NCI-H446 treated with DMSO at 0.1 percent for 48 hours (cell line): ENCODE measurements around the gene FURIN.
A peak's percentile ranks its signal among the peaks of the same experiment; 100 is the strongest.
"Not testable (repeated sequence)": the region's sequence is repeated elsewhere in the genome, so short reads cannot be mapped to it uniquely, and the experiment has no call there.

Experiments used
- DNase-seq: peaks from one replicate; lab custom pipeline; 2025; lab: John Stamatoyannopoulos, UW

The FURIN gene

DNA sequence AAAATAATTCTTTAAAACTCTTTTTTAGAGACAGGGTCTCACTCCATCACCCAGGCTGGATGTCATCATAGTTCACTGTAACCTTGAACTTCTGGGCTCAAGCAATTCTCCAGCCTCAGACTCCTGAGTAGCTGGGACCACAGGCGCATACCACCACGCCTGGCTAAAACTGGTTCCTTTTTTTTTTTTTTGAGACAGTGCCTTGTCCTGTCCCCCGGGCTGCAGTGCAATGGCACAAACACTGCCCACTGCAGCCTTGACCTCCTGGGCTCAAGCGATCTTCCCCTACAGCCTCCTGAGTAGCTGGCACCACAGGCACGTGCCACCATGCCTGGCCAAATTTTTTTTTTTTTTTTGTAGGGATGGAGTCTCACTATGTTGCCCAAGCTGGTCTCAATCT, 23.7 kb upstream of the FURIN start:
- DNase-seq: no peak

DNA sequence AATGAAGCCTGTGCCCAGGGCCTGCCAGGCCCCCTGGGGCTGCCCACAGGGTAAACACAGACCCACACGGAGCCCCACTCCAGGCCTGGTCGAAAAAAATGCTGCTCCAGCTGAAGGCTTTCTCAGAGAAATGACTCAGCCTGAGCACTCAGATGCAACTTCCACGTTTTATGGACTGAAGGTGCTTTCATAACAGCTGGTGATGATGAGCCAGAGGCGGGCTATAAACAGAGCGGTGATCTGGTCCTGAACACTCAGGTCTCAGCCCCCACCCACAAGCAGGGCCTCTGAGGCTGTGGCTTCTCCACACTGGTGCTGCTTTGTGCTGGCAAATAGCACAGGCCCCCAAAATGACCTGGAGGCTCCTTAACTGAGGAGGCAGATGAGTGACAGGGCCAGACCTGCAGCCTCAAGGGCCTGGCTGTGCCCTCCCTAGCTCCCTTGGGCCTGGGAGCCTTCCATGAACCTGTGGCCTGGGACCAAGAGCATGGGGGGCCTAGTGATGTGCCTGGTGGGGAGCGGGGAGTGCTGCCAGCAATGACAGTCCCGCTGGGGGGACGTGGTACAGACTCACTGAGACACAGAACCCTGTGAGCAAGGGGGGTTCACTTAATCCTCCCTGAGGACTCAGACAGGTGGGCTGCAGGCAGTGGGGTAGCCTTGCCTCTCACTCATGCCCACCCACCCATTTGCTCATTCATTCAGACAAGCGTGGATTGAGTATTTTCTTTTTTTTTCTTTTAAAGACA, 23.0 kb upstream of the FURIN start:
- peak; percentile 8 for DNase-seq

DNA sequence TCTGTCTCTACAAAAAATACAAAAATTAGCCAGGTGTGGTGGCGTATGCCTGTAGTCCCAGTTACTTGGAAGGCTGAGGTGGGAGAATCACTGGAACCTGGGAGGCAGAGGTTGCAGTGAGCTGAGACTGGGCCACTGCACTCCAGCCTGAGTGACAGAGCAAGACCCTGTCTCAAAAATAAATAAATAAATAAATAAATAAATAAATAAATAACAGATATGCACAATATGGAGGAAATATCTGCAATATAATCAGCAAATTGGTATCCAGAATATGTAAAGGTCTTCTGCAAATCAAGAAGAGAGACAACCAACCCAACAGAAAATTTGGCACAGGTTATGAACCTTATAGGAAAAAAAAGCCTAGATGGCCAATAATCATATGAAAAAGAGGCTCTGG, 19.0 kb upstream of the FURIN start:
- DNase-seq: not testable (repeated sequence)

DNA sequence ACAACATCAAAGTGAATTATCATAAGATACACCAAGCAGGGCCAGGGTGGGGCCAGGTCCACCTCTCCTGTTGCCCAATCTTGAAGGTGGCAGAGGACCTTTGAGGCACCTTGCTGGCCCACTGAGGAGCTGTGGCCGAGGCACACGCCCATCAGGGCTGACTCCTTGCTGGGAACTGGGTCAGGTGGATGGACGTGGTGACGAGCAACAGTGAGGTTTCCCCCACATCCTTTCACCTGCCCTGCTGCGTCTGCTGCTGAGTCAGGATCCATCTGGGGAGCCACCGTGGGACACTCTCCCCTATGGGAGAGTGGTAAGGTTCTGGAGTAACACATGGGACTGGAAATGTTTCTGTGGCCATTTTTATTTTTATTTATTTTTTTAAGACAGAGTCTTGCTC, 17.3 kb upstream of the FURIN start:
- no peak for DNase-seq

DNA sequence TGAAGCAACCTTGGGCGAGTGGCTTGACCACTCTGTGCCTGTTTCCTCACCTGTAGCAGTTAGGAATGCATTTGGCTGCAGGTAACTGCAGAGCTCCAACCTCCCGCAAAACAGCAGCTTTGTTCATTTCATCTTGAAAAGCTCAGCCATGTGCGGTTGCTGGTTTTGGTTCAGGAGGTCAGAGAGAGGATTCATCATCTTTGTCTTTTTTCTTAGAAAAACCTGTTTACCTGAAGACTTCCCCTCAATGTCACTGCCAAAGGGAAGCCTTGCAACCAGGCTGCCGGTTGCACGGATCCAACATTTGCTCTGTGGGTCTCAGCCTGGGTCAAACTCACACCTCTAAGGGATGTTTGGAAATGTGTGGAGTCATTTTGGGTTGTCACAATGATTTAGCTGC, 16.4 kb upstream of the FURIN start:
- no peak for DNase-seq

DNA sequence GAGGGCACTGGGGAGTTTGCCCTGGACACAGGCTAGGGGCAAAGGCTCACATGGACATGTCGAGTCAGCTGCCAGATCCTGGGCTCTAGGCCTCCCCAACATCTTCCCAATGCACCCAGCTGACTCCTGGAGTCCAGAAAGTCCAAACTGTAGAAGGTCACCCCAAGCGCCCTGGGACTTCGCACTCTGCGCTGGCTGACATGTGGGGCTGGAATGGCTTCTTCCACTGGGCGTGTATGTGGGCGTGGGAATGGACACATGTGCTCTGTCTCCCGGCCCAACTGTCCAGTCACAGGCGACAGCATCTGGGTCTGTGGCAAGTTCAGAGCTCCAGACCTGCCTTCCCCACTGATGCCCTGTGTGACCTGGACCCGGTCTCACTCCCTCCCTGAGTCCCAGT, 13.2 kb upstream of the FURIN start:
- no peak for DNase-seq

DNA sequence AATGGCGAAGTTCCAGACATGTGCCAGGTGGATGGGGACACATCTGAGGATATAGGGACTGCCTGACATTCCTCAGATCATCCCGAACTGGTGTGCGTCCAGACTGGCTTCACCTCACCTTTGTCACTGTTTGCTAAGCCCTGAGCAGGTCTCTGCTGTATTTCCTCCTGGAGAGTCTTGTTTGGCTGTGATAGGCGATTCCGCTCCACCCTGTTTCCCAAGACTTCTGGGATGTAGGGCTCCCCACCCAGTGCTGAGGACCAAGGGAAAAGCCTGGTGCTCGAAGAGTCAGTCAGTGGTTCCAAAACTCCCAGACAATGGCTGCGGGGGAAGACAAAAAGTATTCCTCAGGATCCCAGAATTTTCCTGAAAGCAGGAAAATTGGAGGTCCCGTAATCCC, 11.1 kb upstream of the FURIN start:
- DNase-seq: no peak

DNA sequence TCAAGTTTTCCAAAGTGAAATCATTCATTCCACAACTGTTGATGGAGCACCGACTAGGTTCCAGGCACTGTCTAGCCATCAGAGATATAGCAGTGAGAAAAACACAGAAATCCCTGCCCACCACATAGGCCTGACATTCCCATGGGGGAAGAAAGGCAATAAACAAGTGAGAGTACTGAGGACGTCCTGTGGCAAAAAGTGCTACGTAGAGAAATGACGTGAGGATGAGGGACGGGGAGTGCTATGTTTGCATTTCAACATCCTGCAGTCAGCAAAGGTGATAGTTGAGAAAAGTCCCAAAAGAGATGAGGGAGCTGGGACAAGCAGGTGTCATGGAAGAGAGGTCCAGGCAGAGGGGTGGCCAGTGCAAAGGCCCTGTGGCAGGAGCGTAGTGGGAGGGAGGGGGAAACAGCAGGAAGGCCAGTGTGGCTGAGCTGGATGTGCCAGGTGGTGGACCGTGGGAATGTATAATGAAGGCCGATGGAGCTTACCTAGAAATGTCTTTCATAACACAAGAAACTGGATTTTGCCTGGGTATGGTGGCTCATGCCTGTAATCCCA, 10.4 kb upstream of the FURIN start:
- no peak for DNase-seq

DNA sequence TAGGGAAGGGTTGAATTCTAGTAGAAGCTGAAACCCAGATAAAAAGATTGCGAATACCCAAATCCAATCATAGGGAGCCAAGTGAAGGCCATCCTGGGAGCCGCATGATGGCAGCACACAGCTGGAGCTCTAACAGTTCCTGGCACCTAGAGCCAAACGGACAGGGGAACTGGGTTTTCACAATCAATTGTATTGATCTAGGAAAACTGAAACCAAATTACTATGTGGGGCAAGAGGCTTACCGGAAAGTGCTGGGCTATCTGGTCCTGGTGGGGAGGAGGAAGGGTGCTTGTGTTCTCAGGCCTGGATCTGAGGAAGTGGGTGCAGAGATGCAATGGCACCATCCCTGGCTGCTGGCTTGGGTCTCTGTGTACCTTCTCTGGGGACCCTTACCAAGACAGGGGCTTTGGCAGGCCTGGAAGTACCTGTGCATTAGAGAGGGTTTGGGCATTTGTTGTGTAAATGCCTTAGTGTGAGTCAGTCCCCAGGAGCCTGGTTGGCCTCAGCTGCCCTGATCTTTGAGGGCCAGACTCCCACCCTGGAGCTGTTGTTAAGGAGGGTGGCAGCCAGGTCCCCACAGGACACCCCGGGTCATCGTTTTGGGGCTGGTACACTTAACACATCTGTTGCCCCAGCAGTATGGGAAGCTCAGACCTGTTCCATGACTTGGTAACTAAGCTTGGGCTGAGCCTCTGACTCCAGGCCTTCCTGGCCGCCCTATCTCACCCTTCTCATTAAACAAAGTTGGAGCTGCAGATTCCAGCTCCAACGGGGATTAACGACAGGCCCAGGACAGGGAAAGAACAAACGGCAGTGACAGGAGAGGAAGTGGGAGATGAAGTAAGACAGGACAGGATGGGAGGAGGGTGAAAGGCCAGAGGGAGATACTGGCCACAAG, 8.9 kb upstream of the FURIN start:
- DNase-seq: no peak

DNA sequence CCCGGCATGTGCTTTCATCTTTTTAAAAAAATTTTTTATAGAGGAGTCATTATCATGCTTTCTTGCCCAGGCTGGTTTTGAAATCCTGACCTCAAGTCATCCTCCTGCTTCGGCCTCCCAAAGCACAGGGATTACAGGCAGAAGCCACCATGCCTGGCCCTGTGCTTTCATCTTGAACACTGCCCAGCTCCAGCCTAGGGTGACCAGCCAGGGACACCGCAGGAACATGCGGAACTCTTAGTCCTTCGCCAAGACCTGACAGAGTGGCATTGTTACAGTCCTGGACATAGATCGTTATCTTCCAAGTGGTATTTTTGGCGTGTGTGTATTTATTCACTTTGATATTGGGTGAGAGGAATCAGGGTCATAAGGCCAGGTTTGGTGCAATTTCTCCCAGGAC, 7.9 kb upstream of the FURIN start:
- no peak for DNase-seq

DNA sequence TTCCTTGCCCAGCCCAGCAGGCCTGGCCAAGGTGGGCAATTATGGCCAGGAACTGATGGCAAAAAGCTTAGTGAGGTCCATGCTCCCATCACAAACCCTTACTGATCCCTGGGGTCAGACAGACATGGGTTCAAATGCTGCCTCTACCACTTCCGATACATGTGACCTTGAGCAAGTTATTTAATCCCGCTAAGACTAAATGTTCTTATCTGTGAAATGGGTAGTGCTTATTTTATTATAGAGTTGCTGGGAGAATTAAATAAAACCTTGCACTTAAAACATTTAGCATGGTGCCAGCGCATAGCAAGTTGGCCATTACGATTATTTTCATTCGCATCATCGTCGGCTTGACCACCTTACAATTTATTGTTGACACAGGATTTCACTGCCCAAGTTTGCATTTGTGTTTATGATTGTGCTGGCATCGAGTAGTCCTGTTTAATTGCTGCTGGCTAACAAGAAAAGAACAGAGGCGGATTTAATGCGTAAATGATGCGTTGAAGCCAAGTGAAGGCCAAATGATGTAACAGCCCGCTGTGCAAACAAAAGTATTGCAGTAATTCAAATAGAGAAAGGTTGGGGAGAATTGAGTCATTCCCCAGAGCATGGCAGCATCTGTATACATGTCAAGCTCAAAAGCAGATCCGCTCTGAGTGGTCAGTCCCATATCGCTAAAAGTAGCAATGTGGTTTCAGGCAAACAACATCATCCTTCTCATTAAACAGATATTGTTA, 7.3 kb upstream of the FURIN start:
- peak; percentile 62 for DNase-seq

DNA sequence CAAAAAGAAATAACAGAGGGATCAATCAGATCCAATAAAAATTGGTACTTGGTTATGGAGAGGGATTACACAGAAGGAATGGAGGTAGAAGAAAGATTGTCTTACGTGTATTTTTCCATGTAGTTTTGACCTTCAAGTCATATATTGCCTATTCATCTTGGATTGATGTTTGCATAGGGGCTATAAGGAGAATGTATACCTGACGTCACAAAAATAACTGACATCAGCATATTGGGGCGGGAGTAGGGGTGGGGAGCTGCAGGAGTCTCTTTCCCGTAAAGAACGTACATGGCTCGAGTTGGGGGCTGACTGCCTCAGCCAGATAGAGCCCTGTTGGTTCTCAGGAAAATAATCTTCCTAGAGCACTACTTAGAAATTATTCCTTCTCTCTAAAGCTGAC, 5.9 kb upstream of the FURIN start:
- no peak for DNase-seq

DNA sequence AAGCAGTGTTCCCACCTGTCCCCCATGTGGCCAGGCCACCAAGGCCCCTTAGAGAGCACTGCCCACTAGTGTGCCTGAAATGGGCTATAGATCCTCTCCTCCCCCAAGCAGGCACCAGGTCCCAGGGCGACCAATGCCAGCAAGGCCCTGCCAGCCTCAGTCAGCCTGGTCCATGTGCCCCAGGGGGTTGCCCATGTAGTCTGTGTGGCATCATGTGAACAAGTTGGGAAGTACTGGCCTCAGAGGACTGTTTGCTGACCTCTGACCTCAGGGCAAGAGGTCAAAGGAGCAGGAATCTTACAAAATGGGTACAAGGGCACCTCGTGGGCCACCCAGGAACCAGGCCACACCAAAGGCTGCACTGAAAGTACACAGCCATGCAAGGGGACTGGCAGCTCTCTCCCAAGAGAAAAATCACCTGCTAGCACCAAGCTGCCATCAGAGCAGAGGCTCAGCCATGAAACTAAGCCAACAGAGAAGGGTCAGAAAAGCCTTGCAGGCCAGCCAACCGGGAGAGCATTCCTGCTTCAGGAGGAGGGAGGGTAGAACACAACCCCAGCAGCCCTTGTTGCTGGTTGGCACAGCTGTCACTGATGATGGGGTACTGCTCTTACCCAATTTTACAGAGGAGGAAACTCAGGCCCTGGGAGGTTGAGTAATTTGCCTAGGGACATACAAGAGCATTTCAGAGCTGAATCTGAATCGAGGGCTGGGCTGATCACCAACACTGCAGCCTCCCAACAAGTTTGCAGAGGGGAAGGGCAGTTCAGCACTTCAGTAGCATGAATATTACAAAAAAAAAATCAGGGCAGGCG, 5.2 kb upstream of the FURIN start:
- DNase-seq: no peak

DNA sequence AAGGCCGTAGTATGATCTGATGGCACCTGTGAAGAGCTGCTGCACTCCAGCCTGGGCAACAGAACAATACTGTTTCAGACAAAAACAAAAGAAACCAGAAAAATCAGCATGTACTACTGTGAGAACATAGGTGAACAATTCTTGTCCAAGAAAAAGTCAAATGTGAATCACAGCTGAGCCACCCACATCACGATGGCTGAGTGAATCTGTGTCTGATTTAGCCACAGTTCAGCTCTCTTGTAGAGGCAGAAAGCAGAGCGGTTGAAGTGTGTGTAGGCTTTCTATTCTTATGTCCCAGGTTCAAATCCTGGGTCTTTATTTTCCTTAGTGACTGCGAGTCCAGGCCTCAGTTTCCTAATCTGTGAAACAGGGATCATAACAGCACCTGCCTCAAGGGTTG, 4.4 kb upstream of the FURIN start:
- DNase-seq: no peak

DNA sequence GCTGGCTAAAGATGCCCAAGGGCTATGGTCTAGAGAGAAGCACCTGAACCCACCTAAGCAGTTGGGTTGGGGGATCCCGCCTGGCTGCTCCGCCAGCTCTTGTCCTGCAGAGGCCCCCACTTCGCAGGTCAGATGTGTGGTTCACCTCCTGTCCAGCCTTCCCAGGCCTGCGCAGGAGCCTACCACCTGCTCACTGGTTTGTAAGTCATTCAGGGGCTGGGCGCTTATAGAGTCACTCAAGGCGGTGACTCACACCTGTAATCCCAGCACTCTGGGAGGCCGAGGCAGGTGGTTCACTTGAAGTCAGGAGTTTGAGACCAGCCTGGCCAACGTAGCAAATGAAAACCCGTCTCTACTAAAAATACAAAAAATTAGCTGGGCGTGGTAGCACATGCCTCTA, 3.9 kb upstream of the FURIN start:
- no peak for DNase-seq

DNA sequence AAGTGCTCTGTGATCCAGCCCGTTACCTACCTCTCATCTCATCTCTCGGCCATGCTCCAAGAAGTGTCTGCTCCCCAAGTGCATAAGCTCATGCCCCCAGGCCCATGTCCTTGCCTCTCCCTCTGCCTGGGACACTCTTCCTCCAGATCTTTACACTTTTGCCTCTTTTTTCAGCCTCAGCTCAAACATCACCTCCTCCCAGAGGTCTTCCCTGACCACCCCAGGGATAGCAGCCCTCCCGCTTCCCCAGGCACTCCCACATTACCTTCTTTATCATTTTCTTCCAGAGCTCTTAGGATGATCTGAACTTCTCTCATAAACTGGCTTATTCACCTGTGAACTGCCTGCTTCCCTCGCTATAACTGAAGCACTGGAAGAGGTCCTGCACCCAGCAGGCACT, 2.7 kb upstream of the FURIN start:
- DNase-seq: no peak

DNA sequence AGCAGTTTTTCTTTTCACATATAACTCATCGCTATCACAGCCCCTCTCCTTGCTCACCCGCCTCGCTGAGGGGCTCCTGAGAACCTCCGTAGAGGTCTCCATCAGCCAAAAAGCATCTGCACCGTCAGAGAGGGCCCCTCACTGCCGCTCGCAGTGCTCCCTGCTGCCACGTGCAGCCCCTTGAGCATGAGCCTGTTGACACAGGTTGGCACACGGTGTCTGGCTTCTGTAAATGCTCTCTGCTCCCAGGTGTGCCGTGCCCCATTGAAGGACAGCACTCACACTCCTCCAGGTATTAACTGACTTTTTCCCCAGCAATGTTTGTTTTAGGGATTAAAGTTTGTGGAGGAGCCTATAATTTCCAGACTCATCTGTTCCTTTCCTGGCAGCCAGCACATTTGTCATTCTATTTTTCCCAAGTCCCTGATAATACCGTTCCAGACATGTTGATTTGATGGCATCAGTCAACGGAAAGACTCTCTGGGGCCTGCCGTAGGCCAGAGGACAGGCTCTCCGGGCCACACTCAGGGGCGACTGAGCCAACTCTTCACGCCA, 2.1 kb upstream of the FURIN start:
- DNase-seq: no peak

DNA sequence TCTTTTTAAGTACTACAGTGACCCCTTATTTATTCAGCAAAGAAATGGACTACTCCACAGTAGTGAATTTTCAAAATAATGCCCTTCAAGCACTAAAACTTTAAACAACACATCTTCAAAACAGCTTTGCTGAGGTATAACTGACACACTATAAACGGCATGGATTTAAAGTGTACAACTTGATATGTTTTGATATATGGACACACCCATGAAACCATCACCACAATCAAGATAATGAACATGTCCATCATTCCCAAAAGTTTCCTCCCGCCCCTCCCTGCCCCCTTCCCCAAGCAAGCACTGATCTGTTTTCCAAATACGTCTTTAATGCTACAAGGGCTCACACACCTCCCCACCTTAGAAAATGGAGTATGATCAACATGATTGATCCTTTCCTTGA, 1.6 kb upstream of the FURIN start:
- no peak for DNase-seq

DNA sequence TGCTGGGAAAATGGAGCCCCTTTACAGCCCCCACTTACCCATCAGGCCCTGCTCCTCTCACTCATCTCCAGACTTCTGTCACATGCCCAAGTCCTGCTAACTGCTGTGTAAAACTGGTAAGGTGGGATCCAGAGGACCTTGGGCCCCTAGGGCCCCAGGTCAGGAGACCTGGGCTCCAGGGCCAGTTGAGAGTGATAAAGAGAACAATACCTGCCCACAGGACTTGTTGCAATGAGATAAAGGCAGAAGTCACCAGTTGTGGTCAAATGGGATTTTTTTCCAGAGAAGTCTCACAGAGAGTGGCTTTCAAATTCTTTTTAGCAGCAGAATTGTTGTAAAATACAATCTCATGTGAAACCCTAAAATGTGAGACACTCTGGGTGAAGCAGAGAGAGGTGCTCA, 753 bp downstream of the FURIN start:
- no peak for DNase-seq

DNA sequence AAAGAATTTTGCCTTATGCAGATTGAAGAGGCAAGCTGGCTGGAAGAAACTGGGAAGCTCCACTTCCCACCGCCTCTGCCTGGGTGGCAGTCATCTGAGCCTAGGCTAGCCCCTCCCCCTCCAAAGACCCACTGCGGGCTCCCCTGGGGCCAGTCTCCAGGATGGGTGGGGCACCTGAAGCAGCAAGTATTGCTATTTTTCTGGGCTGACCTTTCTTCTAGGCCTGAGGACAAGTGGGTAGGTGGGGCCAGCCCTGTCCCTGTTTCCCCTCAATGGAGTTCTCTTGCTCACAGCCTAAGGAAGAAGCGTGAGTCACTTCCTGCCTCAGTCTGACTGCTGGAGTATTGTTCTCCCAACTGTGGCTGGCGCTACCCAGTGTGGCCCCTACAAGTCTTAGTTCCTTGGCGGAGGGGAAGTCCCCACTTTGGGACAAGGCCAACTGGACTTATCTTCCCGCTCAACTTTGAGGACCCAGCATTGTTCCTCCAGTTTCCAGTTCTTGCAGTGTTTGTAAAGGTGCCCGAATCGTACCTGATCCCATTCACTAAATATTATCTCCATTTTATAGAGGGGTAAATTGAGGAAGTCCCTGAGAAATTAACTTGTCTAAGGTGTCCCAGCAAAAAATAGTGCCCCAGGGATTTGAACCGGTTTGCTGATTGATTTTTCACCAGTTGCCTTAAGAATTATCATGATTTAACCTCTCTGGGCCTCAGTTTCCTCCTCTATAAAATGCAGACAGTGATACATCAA, 1.4 kb downstream of the FURIN start:
- DNase-seq: no peak
